ENCODE data around the gene METTL24.
"Not testable (repeated sequence)": the region's sequence is repeated elsewhere in the genome, so short reads cannot be mapped to it uniquely, and the experiment has no call there.

METTL24 gene

DNA sequence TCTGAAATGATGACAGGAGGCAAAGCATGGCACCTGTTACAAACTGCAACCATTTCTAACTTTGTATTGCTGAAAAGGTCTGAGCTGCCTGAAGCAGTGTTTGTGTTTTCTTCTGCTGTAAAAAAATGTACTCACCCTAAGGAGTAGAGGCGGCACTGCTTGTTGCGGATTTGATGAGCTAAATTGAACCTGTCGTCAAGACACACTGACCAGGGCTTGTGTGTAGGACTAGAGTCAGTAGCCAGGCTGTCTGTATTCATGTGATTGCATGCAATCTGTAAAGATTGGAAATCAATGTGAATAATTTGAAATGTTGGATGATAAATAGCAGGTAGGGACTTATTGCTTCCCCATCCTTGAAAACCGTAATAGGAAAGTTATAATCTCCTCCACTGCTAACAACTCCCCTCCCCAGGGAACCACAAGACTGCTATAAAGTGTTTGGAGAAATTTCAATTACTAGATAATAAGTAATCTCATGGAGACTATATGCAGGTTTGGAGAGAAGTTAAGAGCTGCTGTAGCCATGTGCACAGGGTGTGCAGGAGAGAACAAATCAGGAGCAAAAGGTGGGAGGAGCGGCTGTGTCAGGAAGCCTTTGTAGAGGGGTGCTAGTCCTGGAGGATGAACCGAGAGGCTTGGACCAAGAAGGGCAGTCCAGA, 42.8 kb downstream of the METTL24 start:
- no peak for DNase-seq (ENCODE audit: low read depth, low spot score)

DNA sequence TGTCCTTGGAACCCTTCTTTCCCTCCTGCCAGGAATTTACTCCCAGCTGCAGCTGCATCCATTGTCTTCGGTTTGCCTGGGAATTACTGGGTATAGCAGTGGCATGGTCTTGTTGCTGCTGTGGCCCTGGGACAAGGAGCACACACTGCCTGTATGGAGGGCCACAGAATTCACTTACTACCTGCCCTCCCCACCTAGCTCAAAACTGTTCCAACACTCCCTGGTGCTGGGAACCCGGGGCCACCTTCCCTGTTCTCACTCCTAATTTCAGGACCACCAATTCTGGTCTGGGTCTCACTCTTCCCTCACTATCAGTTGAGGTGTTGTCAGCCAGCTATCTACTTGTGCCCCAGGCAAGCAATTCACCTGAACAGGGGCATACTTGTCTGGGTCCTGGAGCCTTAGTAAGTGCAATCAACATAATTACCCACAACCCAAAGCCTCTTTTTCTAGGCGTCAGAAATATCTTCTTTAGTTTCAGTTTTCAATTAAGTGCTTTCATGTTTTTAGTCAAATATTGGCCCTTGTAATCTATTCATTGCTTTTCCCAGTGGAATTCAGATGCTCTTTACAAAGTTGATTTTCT, 47.2 kb downstream of the METTL24 start:
- no peak for DNase-seq (ENCODE audit: low read depth, low spot score)

- DNase-seq (ENCODE audit: low read depth, low spot score) = not testable (repeated sequence)
These were observed 48.7 kb downstream of the METTL24 start for GRCh38 chr6:110309432-110309831.

DNA sequence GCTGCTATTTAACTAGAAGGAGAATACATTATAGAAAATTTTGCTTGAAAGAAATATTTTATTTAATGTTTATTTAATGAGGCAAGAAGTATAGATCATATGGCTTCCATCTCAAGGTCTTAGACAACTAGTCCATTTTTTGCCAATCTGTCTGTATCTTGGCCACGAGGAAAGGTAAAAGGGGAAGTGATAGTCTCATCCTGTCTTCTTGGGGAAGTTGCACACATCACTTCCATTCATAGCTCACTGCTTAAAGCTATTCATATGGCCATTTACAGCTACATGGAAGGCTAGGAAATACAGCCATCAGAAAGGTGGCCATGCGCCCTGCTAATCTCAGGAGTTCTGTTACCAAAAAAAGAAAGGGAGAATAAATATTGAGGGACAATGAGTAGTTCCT, 50.8 kb downstream of the METTL24 start:
- DNase-seq (ENCODE audit: low read depth, low spot score) = no peak

- DNase-seq (ENCODE audit: low read depth, low spot score) = not testable (repeated sequence)
These were observed 52.3 kb downstream of the METTL24 start for GRCh38 chr6:110305832-110306231.

GRCh38 chr6:110303692-110304091, 54.5 kb downstream of the METTL24 start:
- DNase-seq (ENCODE audit: low read depth, low spot score) = not testable (repeated sequence)

GRCh38 chr6:110298916-110299315, 59.2 kb downstream of the METTL24 start:
- no peak for DNase-seq (ENCODE audit: low read depth, low spot score)

DNA sequence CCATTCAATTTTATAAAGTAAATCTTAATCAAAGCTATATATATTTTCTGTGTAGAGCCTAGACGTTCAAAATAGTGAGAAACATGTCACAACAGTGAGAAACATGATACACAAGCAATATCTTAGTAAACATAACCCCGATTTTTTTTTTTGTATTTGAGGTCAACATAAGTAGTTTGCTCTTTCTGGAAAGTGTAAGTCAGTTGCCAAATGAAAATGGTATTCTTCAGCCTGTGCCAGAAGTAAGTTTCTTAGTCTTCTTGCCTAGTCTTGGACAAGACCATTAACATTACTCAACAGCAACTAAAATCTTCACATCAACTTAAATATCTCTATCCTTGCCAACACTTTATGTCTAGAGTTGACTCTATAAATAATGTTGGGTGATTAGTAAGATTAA, 59.7 kb downstream of the METTL24 start:
- no peak for DNase-seq (ENCODE audit: low read depth, low spot score)

DNA sequence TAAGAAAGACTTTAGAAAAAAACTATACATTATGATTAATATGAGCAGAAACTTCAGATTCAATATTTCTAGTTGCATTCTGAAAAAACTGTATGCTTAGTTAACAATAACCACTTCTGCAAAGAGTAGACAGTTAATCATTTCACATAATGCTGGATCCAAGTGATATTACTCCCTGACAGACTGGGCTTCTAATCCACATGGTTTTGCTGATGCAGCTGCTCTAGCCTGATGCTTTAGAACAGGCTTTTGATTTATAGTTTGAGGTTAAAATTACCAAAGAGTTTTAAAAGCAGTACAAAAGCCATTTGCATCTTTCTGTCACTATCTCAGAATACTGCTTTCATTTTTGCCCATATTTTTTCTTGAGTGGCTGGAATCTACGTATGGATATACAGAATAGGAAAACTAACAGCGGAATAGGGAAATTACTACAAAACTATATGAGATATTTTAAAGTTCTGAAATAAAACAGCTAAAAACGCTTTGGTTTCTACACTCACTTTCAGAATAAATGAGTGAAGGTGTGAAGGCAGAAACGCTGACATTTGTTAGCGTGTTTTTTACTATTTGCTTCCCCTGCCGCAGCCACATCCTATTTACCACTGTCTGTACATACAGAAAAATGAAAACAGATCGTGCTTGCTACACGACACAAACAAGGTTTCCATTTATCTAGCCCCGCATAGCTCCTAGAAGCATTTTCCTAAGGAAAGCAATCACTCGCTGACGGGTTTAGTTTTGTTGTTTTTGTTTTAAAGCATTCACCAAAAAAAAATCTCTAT, 61.7 kb downstream of the METTL24 start:
- DNase-seq (ENCODE audit: low read depth, low spot score) = no peak

DNA sequence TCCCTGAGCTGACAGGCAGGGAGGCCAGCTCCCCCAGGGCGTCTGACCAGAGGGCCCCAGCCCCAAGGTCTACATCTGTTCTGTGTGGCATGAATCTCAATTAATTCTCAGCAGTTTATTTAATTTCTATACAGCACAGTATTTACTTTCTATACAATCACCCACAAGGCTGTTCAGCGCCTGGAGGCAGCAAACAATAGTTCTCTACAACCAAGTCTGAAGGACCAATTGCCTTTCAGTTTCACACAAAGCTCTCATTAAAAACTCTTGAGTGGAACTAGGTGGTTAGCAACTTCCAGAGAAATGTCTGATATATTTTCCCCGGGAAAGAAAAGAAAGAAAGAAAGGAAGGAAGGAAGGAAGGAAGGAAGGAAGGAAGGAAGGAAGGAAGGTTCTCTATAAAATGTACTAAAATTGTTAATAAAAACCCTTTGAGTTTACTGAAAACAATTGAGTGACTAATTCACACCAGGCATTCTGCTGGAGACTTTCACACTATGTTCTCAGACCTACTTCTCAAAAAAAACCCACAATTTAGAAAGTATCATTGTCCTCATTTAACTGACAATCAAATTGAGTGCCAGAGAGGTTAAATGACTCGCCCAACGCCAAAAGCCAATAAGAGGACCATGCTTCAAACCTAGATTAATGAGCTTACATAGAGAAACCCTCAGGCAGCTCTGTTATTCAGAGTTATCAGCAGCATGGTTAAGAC, 62.5 kb downstream of the METTL24 start:
- DNase-seq (ENCODE audit: low read depth, low spot score) = no peak

GRCh38 chr6:110287462-110288341, 70.4 kb downstream of the METTL24 start:
- DNase-seq (ENCODE audit: low read depth, low spot score) = no peak

- no peak for DNase-seq (ENCODE audit: low read depth, low spot score)
These were observed 72.7 kb downstream of the METTL24 start for GRCh38 chr6:110285306-110286060.

DNA sequence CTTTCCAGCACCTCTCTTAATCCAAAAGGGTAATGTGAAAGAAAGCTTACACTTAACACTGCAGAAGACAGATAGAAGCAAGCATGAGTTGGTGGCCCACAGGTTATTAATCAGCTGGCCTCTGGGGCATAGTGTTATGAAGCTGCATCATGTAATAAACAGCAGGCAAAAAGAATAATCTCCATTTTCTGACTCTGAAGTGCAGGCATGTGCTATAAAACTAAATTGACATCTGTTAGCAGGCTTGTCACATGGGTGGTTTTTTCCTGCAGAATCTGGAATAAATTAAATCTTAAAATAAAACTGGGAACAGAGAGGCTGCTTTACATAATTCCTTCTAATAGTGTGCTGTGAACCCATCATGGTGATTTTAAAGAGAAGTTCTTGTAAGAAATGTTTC, 73.3 kb downstream of the METTL24 start:
- DNase-seq (ENCODE audit: low read depth, low spot score) = no peak

DNA sequence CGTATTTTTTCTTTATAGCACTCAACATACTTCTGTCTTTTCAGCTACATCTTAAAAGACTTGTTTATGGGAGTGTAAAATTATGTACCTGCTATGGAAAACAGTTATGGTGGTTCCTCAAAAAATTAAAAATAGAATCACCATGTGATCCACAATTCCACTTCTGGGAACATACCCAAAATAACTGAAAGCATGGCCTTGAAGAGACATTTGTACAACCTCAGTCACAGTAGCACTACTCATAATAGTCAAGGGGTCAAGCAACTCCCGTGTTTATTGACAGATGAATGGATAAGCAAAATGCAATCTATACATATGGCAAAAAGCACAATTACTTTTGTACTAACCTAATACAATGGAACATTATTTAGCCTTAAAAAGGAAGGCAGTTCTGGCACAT, 74.5 kb downstream of the METTL24 start:
- DNase-seq (ENCODE audit: low read depth, low spot score) = no peak

- no peak for DNase-seq (ENCODE audit: low read depth, low spot score)
These were observed 75.7 kb downstream of the METTL24 start for GRCh38 chr6:110282412-110282811.

DNA sequence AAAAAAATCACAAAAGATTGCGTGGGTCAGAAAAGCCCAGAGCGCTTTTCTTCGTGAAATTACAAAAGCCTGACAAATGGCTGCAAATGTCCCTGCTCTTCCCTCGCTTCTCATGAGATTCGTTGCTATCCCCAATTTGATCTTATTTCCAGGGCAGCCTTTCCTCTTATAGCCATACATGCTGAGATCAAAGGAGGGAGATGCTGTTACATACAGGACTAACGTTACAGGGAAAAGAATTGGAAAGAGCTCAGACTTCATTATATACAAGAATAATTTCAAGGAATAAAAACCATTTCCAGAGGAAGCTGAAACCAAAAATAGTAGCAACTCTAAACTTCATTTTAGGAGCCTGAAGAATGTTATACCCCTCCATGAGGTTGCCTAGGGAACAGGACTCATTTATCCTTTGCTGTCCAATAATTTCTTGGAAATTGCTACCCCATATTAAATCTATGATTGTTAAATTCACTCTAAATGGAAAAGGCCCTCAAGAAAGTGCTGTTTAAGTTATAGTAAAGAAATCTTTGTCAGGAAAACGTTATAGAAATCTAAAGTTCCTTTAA, 81.0 kb downstream of the METTL24 start:
- DNase-seq (ENCODE audit: low read depth, low spot score) = no peak

DNA sequence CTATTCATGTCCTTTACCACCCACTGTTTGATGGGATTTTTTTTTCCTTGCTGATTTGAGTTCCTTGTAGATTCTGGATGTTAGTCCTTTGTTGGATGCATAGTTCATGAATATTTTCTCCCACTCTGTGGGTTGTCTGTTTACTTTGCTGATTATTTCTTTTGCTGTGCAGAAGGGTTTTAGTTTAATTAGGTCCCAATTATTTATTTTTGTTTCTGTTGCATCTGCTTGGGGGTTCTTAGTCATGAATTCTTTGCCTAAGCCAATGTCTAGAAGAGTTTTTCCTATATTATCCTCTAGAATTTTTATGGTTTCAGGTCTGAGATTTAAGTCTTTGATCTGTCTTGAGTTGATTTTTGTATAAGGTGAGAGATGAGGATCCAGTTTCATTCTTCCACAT, 85.4 kb downstream of the METTL24 start:
- not testable (repeated sequence) for DNase-seq (ENCODE audit: low read depth, low spot score)

GRCh38 chr6:110271732-110272022, 86.5 kb downstream of the METTL24 start:
- DNase-seq (ENCODE audit: low read depth, low spot score) = no peak

DNA sequence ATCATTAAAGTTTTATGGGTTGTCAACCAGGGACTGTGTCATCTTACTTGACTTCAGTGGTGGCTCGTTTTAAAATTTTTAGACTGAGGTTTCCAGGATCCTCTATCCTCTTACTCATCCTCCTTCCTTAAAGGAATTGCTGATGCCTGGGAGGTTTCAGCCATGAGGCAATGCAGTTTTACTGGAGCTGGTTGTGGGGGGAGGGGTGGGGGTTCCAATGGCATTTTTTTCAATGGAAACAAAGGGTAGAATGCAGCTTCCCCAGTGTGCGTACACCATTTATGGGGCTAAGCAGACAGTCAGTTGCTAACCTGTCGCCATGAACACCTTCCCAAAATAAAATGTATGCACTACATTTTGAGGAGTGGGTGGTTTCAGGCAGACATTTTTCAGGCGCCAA, 88.0 kb downstream of the METTL24 start:
- no peak for DNase-seq (ENCODE audit: low read depth, low spot score)

- DNase-seq (ENCODE audit: low read depth, low spot score) = no peak
These were observed 88.5 kb downstream of the METTL24 start for GRCh38 chr6:110269623-110270022.

All from smooth muscle cell of the brain vasculature (primary cell).